GM12878 (cell line): Measurements from ENCODE around the gene CYP2U1. TPM values are rescaled to one million over a fixed set of nuclear protein-coding genes. Genes with fewer than 3 reads are reported as not detected.

Experiments used
- ATAC-seq: fragments of 200-7000 bp; cut with Tn5 transposase; 3 replicates; pipeline ENCODE4 v1.9.1; 2020; ENCODE audit warnings: mild to moderate bottlenecking, moderate library complexity
- BruUV-seq: library from RNA; stranded (reverse); fragments of 400-500 nt; replicated peaks from 2 replicates; lab custom pipeline; 2021; lab: Mats Ljungman, UMichigan
- CTCF ChIA-PET: fragments of 300-600 bp; sonication (Branson Sonifier 250); formaldehyde crosslinking; extraction: SDS; loops from one replicate; lab custom pipeline; 2021; ENCODE audit warnings: inconsistent platforms; lab: Yijun Ruan, JAX
- POLR2A ChIA-PET: fragments of 350-600 bp; formaldehyde crosslinking; extraction: SDS; loops from one replicate; lab custom pipeline; 2021; ENCODE audit warnings: inconsistent platforms; lab: Charles Lee
- RAD21 ChIA-PET: fragments of 300-600 bp; sonication (Branson Sonifier 250); formaldehyde crosslinking; loops from one replicate; lab custom pipeline; 2023; ENCODE audit warnings: antibody characterized with exemption; ENCODE audit not compliant: unreplicated experiment; lab: Charles Lee
- SMC1A ChIA-PET: fragments of 300-600 bp; sonication (Branson Sonifier 250); formaldehyde crosslinking; loops from one replicate; lab custom pipeline; 2023; ENCODE audit not compliant: unreplicated experiment, uncharacterized antibody; lab: Charles Lee
- DNase-seq: peaks from one replicate; pipeline ENCODE4 v3.0.0-alpha.2; 2011; ENCODE audit warnings: low read depth, low spot score
- FAIRE-seq: peaks from 3 replicates; lab custom pipeline; 2011; peaks lifted over from hg19 to GRCh38; lab: Jason Lieb, UNC
- H2AFZ ChIP-seq: 2 replicates; pipeline ENCODE4 v1.6.0; 2011; ENCODE audit warnings: low read depth, low read length, control low read depth; ENCODE audit not compliant: control insufficient read depth
- H3K27ac ChIP-seq: 2 replicates; pipeline ENCODE4 v1.5.1; 2011; ENCODE audit warnings: control low read depth; ENCODE audit not compliant: control insufficient read depth, insufficient read depth
- H3K27me3 ChIP-seq, 2 experiments: replicated peaks in 1 of 2; 2 replicates each; pipeline versions ENCODE4 v1.6.0 to v1.6.1; 2011; ENCODE audit warnings: low read length in 1 of 2; ENCODE audit not compliant: control insufficient read depth in 2 of 2, insufficient read depth in 2 of 2
- H3K36me3 ChIP-seq, 2 experiments: 2 replicates each; pipeline ENCODE4 v1.5.1; 2011; ENCODE audit warnings: low read length in 1 of 2; ENCODE audit not compliant: control insufficient read depth in 2 of 2, insufficient read depth in 2 of 2
- H3K4me1 ChIP-seq: 2 replicates; pipeline ENCODE4 v1.6.1; 2011; ENCODE audit warnings: mild to moderate bottlenecking, low read length, moderate library complexity, mixed read lengths; ENCODE audit not compliant: control insufficient read depth, insufficient read depth
- H3K4me2 ChIP-seq: 2 replicates; pipeline ENCODE4 v1.6.0; 2011; ENCODE audit warnings: control low read depth; ENCODE audit not compliant: control insufficient read depth, insufficient read depth
- H3K4me3 ChIP-seq: fragments of 200-600 bp; sonication (generic); 2 replicates; pipeline ENCODE4 v1.5.1; 2016
- H3K79me2 ChIP-seq: 2 replicates; pipeline ENCODE4 v1.6.0; 2011; ENCODE audit warnings: low read length; ENCODE audit not compliant: control insufficient read depth, insufficient read depth
- H3K9ac ChIP-seq: 2 replicates; pipeline ENCODE4 v1.8.0; 2011; ENCODE audit warnings: low read length, control low read depth, mixed read lengths; ENCODE audit not compliant: control insufficient read depth, insufficient read depth
- H3K9me3 ChIP-seq: replicated peaks from 3 replicates; pipeline ENCODE4 v1.5.1; 2011; ENCODE audit warnings: mild to moderate bottlenecking, low read length; ENCODE audit not compliant: control insufficient read depth, insufficient read depth
- H4K20me1 ChIP-seq: 2 replicates; pipeline ENCODE4 v1.6.0; 2011; ENCODE audit not compliant: control insufficient read depth, insufficient read depth
- BCLAF1 ChIP-seq: fragments of 450-650 bp; IDR thresholded peaks from 2 replicates; pipeline ENCODE4 v1.6.1; 2017; ENCODE audit warnings: antibody characterized with exemption, mild to moderate bottlenecking, moderate library complexity
- CHD4 ChIP-seq: fragments of 200-600 bp; sonication (generic); IDR thresholded peaks from 2 replicates; pipeline ENCODE4 v1.6.1; 2016; ENCODE audit warnings: mild to moderate bottlenecking
- CREB1 ChIP-seq: IDR thresholded peaks from 2 replicates; pipeline ENCODE4 v1.6.1; 2012; ENCODE audit warnings: low read depth, mild to moderate bottlenecking, inconsistent platforms
- EP300 ChIP-seq, 2 experiments: fragments of 150-350 bp in 1 of 2; IDR thresholded peaks; 2 replicates each; pipeline ENCODE4 v1.6.1; 2011 to 2012; ENCODE audit warnings: low read depth in 2 of 2, low read length in 2 of 2, borderline replicate concordance in 1 of 2, improper control_type of control experiment in 1 of 2, inconsistent platforms in 1 of 2; ENCODE audit not compliant: control insufficient read depth in 1 of 2
- GABPA ChIP-seq: IDR thresholded peaks from 2 replicates; pipeline ENCODE4 v1.6.1; 2014; ENCODE audit warnings: antibody characterized with exemption, low read depth, mild to moderate bottlenecking, inconsistent platforms
- KDM1A ChIP-seq: fragments of 200-600 bp; sonication (generic); IDR thresholded peaks from 2 replicates; pipeline ENCODE4 v1.6.1; 2016; ENCODE audit warnings: borderline replicate concordance
- NBN ChIP-seq: fragments of 450-650 bp; IDR thresholded peaks from 2 replicates; pipeline ENCODE4 v1.6.1; 2016
- PBX3 ChIP-seq: IDR thresholded peaks from 2 replicates; pipeline ENCODE4 v1.6.1; 2011; ENCODE audit warnings: mild to moderate bottlenecking, low read depth, low read length, moderate library complexity; ENCODE audit not compliant: insufficient replicate concordance
- ZNF622 ChIP-seq: fragments of 450-650 bp; IDR thresholded peaks from 2 replicates; pipeline ENCODE4 v1.6.1; 2017; ENCODE audit warnings: mild to moderate bottlenecking, inconsistent platforms
- WGBS: methylation state at CpG from one replicate; pipeline ENCODE4 v1.1.6; 2016; ENCODE audit warnings: low lambda C conversion rate; ENCODE audit not compliant: insufficient replicate concordance, insufficient coverage; ENCODE audit errors: missing lambda C conversion rate; 5-methylcytosine and 5-hydroxymethylcytosine counted together
- in situ Hi-C: fragments of 300-500 bp; cut with MboI; formaldehyde crosslinking; loops from 9 replicates; pipeline ENCODE4 v1.14.3; 2018; ENCODE audit warnings: mixed read lengths
- intact Hi-C: fragments of 100-400 bp; cut with micrococcal nuclease; formaldehyde crosslinking; loops from one replicate; pipeline ENCODE4 v1.14.2; 2022; ENCODE audit not compliant: unreplicated experiment
- polyA plus RNA-seq, 11 experiments: library from polyadenylated mRNA; depleted of rRNA in 4 of 11; unstranded in 6 of 11; stranded (reverse) in 5 of 11; fragments of >200 nt; fragmentation: Nextera tagmentation in 4 of 11; fragmentation: Illumina TruSeq in 1 of 11; extraction: Ambion mirVana in 4 of 11; extraction: Trizol in 1 of 11; gene quantifications; 1 replicate in 1 of 11; 2 replicates in 10 of 11; pipeline versions ENCODE4 v1.2.1 to v1.2.3, GENCODE V29; 2011 to 2016; ENCODE audit warnings: inconsistent platforms in 2 of 11, missing spikeins in 2 of 11, low read depth in 1 of 11
- total RNA-seq, 4 experiments: library from RNA; depleted of rRNA in 3 of 4; stranded (reverse); fragments of >200 nt in 3 of 4; fragmentation: Illumina TruSeq in 1 of 4; extraction: Trizol in 1 of 4; gene quantifications; 2 replicates each; pipeline versions ENCODE4 v1.2.1 to v1.2.3, GENCODE V29; 2013 to 2021
- TF ChIP-seq, protein P1 (sequence below): fragments of 450-650 bp; IDR thresholded peaks from 2 replicates; pipeline ENCODE4 v1.6.1; 2017; ENCODE audit warnings: mild to moderate bottlenecking, moderate library complexity
- TF ChIP-seq, protein P2 (sequence below): fragments of 450-650 bp; IDR thresholded peaks from 2 replicates; pipeline ENCODE4 v1.6.1; 2018; ENCODE audit warnings: borderline replicate concordance, mild to moderate bottlenecking; ENCODE audit not compliant: partially characterized antibody

The CYP2U1 gene
- total and polyA plus RNA-seq, 10 of the 15 experiments (the other 5 are each of a cell fraction or from before 2014, with no cell fraction given), result 0.41 to 3.4 (median 2.9) TPM

DNA sequence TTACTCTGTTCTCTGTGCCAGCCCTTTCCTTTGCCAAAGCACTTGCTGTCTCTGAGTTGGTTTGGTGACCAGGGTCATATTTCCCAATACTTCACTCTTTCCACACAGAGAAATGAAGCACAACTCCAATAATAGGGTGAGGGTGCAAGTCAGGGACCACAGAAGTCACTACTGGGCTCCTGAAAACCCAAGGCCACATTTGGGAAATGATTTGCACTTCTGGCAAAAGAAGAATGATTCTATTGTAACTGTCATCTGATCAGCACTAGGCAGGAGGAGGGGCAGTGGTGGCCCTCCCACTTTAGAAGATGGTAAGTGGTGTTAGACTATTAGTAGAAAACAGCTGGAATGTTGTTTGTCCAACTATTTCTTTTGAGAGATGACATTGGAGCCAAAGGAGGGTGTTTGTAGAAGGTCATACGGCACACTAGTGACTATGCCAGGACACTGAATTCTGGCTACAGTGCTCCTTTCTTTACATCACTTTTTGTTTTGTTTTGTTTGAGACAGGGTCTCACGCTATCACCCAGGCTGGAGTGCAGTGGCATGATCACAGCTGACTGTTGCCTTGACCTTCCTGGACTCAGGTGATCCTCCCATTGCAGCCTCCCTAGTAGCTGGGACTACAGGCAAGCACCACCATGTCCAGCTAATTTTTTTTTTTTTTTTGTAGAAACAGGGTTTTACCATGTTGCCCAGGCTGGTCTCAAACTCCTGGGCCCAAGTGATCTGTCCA, 47.5 kb downstream of the CYP2U1 start:
- intact Hi-C loops (no loop called here), in situ Hi-C loops (no loop called here)
- no peak overlapping the region for H3K9ac ChIP-seq
- WGBS, result 90% methylated on average over 2 of the region's 2 CpGs
- H3K4me2 ChIP-seq, result no peak overlapping the region
- ATAC-seq, result no peak
- H3K9me3 ChIP-seq, result no peaks in the 10 kb centered on the region; the same call in 2 of the 3 replicates
- SMC1A ChIA-PET, result no interaction called here
- no peaks in the 10 kb centered on the region for H3K36me3 ChIP-seq
- no peak overlapping the region for H2AFZ ChIP-seq
- H3K79me2 ChIP-seq, result no peaks in the 10 kb centered on the region
- RAD21 ChIA-PET, result no interaction called here
- no peak for FAIRE-seq
- no peaks in the 10 kb centered on the region for H3K4me1 ChIP-seq
- no peaks in the 10 kb centered on the region for H4K20me1 ChIP-seq
- H3K27me3 ChIP-seq, result no peaks in the 10 kb centered on the region
- CTCF ChIA-PET, result interaction anchor here (0.6 kb wide), 1 partner anchor 312 kb away, joined by 3 read pairs; no protein-coding TSS in a partner anchor
- BruUV-seq, result no TSS peak
- POLR2A ChIA-PET, result no interaction called here
- no peak overlapping the region for H3K27ac ChIP-seq
- H3K4me3 ChIP-seq, result no peak overlapping the region
- no peak for DNase-seq
- no peak for TF ChIP-seq ZNF622
- no peak for TF ChIP-seq CHD4
- TF ChIP-seq KDM1A, result no peak
- TF ChIP-seq BCLAF1, result no peak
- TF ChIP-seq, protein P1, sequence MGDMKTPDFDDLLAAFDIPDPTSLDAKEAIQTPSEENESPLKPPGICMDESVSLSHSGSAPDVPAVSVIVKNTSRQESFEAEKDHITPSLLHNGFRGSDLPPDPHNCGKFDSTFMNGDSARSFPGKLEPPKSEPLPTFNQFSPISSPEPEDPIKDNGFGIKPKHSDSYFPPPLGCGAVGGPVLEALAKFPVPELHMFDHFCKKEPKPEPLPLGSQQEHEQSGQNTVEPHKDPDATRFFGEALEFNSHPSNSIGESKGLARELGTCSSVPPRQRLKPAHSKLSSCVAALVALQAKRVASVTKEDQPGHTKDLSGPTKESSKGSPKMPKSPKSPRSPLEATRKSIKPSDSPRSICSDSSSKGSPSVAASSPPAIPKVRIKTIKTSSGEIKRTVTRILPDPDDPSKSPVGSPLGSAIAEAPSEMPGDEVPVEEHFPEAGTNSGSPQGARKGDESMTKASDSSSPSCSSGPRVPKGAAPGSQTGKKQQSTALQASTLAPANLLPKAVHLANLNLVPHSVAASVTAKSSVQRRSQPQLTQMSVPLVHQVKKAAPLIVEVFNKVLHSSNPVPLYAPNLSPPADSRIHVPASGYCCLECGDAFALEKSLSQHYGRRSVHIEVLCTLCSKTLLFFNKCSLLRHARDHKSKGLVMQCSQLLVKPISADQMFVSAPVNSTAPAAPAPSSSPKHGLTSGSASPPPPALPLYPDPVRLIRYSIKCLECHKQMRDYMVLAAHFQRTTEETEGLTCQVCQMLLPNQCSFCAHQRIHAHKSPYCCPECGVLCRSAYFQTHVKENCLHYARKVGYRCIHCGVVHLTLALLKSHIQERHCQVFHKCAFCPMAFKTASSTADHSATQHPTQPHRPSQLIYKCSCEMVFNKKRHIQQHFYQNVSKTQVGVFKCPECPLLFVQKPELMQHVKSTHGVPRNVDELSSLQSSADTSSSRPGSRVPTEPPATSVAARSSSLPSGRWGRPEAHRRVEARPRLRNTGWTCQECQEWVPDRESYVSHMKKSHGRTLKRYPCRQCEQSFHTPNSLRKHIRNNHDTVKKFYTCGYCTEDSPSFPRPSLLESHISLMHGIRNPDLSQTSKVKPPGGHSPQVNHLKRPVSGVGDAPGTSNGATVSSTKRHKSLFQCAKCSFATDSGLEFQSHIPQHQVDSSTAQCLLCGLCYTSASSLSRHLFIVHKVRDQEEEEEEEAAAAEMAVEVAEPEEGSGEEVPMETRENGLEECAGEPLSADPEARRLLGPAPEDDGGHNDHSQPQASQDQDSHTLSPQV, result no peak
- no peak for TF ChIP-seq CREB1
- no peak for TF ChIP-seq EP300 (IDR thresholded peaks at IDR 0.05; ENCODE audit: borderline replicate concordance in 1 of 2, control insufficient read depth in 1 of 2, low read depth in 2 of 2, low read length in 2 of 2)
- no peak for TF ChIP-seq NBN
- no peak for TF ChIP-seq PBX3
- TF ChIP-seq, protein P2, sequence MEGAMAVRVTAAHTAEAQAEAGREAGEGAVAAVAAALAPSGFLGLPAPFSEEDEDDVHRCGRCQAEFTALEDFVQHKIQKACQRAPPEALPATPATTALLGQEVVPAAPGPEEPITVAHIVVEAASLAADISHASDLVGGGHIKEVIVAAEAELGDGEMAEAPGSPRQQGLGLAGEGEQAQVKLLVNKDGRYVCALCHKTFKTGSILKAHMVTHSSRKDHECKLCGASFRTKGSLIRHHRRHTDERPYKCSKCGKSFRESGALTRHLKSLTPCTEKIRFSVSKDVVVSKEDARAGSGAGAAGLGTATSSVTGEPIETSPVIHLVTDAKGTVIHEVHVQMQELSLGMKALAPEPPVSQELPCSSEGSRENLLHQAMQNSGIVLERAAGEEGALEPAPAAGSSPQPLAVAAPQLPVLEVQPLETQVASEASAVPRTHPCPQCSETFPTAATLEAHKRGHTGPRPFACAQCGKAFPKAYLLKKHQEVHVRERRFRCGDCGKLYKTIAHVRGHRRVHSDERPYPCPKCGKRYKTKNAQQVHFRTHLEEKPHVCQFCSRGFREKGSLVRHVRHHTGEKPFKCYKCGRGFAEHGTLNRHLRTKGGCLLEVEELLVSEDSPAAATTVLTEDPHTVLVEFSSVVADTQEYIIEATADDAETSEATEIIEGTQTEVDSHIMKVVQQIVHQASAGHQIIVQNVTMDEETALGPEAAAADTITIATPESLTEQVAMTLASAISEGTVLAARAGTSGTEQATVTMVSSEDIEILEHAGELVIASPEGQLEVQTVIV, result no peak
- no peak for TF ChIP-seq GABPA
